Muscle layer of colon (tissue), 2 donors: Measurements from ENCODE around the gene PLEKHJ1.
A peak's percentile ranks its signal among the peaks of the same experiment; 100 is the strongest.

ENCODE experiments used
- H3K27ac ChIP-seq: one replicate; pipeline ENCODE4 v1.7.0; 2013; ENCODE audit warnings: low read depth, mild to moderate bottlenecking, low read length, moderate library complexity
- H3K27me3 ChIP-seq, 2 donors: one replicate each; pipeline ENCODE4 v1.7.0; 2013; ENCODE audit warnings: low read length in 2 of 2, mild to moderate bottlenecking in 2 of 2; ENCODE audit not compliant: insufficient read depth in 2 of 2, control insufficient read depth in 1 of 2
- H3K36me3 ChIP-seq: one replicate; pipeline ENCODE4 v1.7.0; 2013; ENCODE audit warnings: mild to moderate bottlenecking, low read length; ENCODE audit not compliant: insufficient read depth
- H3K4me1 ChIP-seq: one replicate; pipeline ENCODE4 v1.7.0; 2013; ENCODE audit warnings: mild to moderate bottlenecking, low read length; ENCODE audit not compliant: insufficient read depth
- H3K4me3 ChIP-seq, 2 donors: one replicate each; pipeline ENCODE4 v1.7.0; 2013; ENCODE audit warnings: low read length in 2 of 2, low read depth in 1 of 2, mild to moderate bottlenecking in 1 of 2, moderate library complexity in 1 of 2
- H3K9ac ChIP-seq: one replicate; pipeline ENCODE4 v1.7.0; 2013; ENCODE audit warnings: low read length
- H3K9me3 ChIP-seq: one replicate; pipeline ENCODE4 v1.7.0; 2013; ENCODE audit warnings: mild to moderate bottlenecking, low read length
- donor health status: abdominal sarcoma.
- donor health status: Adenocarcinoma of cecum.

PLEKHJ1 gene

GRCh38 chr19:2245273-2245672 lies 9.1 kb upstream of the PLEKHJ1 start:
- H3K27ac ChIP-seq: no peak overlapping the region
- H3K9ac ChIP-seq: no peak overlapping the region
- H3K9me3 ChIP-seq: no peaks in the 10 kb centered on the region
- peaks cover 13% of the 10 kb centered on the region for H3K4me1 ChIP-seq
- H3K27me3 ChIP-seq: peaks cover 0 to 11% of the 10 kb centered on the region in 2 donors
- H3K4me3 ChIP-seq: no peak overlapping the region
- H3K36me3 ChIP-seq: peaks cover 47% of the 10 kb centered on the region

- H3K9ac ChIP-seq: no peak overlapping the region
- no peak overlapping the region for H3K27ac ChIP-seq
- peaks cover 20% of the 10 kb centered on the region for H3K4me1 ChIP-seq
- H3K27me3 ChIP-seq: peaks cover 0 to 3% of the 10 kb centered on the region in 2 donors
- H3K4me3 ChIP-seq: no peak overlapping the region
- H3K36me3 ChIP-seq: peaks cover 47% of the 10 kb centered on the region
- no peaks in the 10 kb centered on the region for H3K9me3 ChIP-seq
These were observed 8.4 kb upstream of the PLEKHJ1 start for GRCh38 chr19:2244486-2244885.

- Histone ChIP-seq H3K4me3 (no peak overlapping the region), H3K27ac (no peak overlapping the region), H3K27me3 (no peaks in the 10 kb centered on the region), H3K9ac (no peak overlapping the region), H3K4me1 (peaks cover 25% of the 10 kb centered on the region), H3K36me3 (peaks cover 47% of the 10 kb centered on the region), H3K9me3 (no peaks in the 10 kb centered on the region)
These were observed 7.9 kb upstream of the PLEKHJ1 start for GRCh38 chr19:2244125-2244411.

GRCh38 chr19:2243274-2244124 lies 7.4 kb upstream of the PLEKHJ1 start:
- Histone ChIP-seq H3K9ac (no peak overlapping the region), H3K9me3 (no peaks in the 10 kb centered on the region), H3K4me3 (no peak overlapping the region), H3K4me1 (peaks cover 30% of the 10 kb centered on the region), H3K27me3 (no peaks in the 10 kb centered on the region), H3K36me3 (peaks cover 47% of the 10 kb centered on the region), H3K27ac (no peak overlapping the region)

GRCh38 chr19:2242816-2243215 lies 6.7 kb upstream of the PLEKHJ1 start:
- no peak overlapping the region for H3K27ac ChIP-seq
- no peak overlapping the region for H3K4me3 ChIP-seq
- H3K4me1 ChIP-seq: peaks cover 37% of the 10 kb centered on the region
- no peaks in the 10 kb centered on the region for H3K27me3 ChIP-seq
- H3K36me3 ChIP-seq: peaks cover 47% of the 10 kb centered on the region
- no peaks in the 10 kb centered on the region for H3K9me3 ChIP-seq
- H3K9ac ChIP-seq: no peak overlapping the region

- Histone ChIP-seq H3K36me3 (peaks cover 43% of the 10 kb centered on the region), H3K4me3 (no peak overlapping the region), H3K9ac (no peak overlapping the region), H3K27me3 (no peaks in the 10 kb centered on the region), H3K4me1 (peaks cover 43% of the 10 kb centered on the region), H3K27ac (no peak overlapping the region), H3K9me3 (no peaks in the 10 kb centered on the region)
These were observed 6.0 kb upstream of the PLEKHJ1 start for GRCh38 chr19:2242092-2242537.

- H3K27ac ChIP-seq: no peak overlapping the region
- H3K9ac ChIP-seq: no peak overlapping the region
- H3K27me3 ChIP-seq: no peaks in the 10 kb centered on the region
- no peaks in the 10 kb centered on the region for H3K9me3 ChIP-seq
- H3K4me1 ChIP-seq: peaks cover 43% of the 10 kb centered on the region
- peaks cover 33% of the 10 kb centered on the region for H3K36me3 ChIP-seq
- no peak overlapping the region for H3K4me3 ChIP-seq
These were observed 5.0 kb upstream of the PLEKHJ1 start for GRCh38 chr19:2240881-2241760.

- H3K4me1 ChIP-seq: peaks cover 46% of the 10 kb centered on the region
- H3K9ac ChIP-seq: peak overlapping the region; percentile 4
- peak overlapping the region; percentile 22 for H3K27ac ChIP-seq
- H3K4me3 ChIP-seq: peak overlapping the region; percentile 28 to 39
- no peaks in the 10 kb centered on the region for H3K9me3 ChIP-seq
- peaks cover 22% of the 10 kb centered on the region for H3K36me3 ChIP-seq
- no peaks in the 10 kb centered on the region for H3K27me3 ChIP-seq
These were observed 3.9 kb upstream of the PLEKHJ1 start for GRCh38 chr19:2239771-2240770.

GRCh38 chr19:2239173-2239572 lies 3.0 kb upstream of the PLEKHJ1 start:
- Histone ChIP-seq H3K4me1 (peaks cover 55% of the 10 kb centered on the region), H3K27ac (no peak overlapping the region), H3K9me3 (no peaks in the 10 kb centered on the region), H3K9ac (peak overlapping the region; percentile 4), H3K4me3 (no peak overlapping the region), H3K27me3 (no peaks in the 10 kb centered on the region), H3K36me3 (peaks cover 13% of the 10 kb centered on the region)

- H3K36me3 ChIP-seq: peaks cover 11% of the 10 kb centered on the region
- H3K9me3 ChIP-seq: no peaks in the 10 kb centered on the region
- H3K9ac ChIP-seq: no peak overlapping the region
- H3K4me3 ChIP-seq: peak overlapping the region; percentile 65 to 96
- H3K27ac ChIP-seq: no peak overlapping the region
- peaks cover 58% of the 10 kb centered on the region for H3K4me1 ChIP-seq
- no peaks in the 10 kb centered on the region for H3K27me3 ChIP-seq
These were observed 1.7 kb upstream of the PLEKHJ1 start for GRCh38 chr19:2237869-2238153.
